ENCODE data around the gene SAAL1. TPM values are rescaled to one million over a fixed set of nuclear protein-coding genes. Genes with fewer than 3 reads are reported as not detected.

Gene SAAL1
- total RNA-seq, 1 experiment from 2014 or later = 31.7 TPM

Other genes with a start within 250 kb of the SAAL1 start
- 15.6 and 18.3 TPM in 2 replicates for gene SERGEF, start 93.0 kb downstream of the SAAL1 start, total RNA-seq (2014; rRNA removed; shearing (Covaris generic))
- gene TPH1, start 59.8 kb downstream of the SAAL1 start, total RNA-seq (2014; rRNA removed; shearing (Covaris generic)) = under 0.01 TPM in 1 of 2 replicates, not detected in the other
- not detected in 2 replicates for gene MRGPRX3, start 26.5 kb upstream of the SAAL1 start, total RNA-seq (2014; rRNA removed; shearing (Covaris generic))
- not detected in 2 replicates for gene MRGPRX4, start 66.8 kb upstream of the SAAL1 start, total RNA-seq (2014; rRNA removed; shearing (Covaris generic))
- not detected in 2 replicates for gene SAA4, start 130.7 kb upstream of the SAAL1 start, total RNA-seq (2014; rRNA removed; shearing (Covaris generic))
- 0.20 and 0.84 TPM in 2 replicates for gene SAA2, start 142.6 kb upstream of the SAAL1 start, total RNA-seq (2014; rRNA removed; shearing (Covaris generic))
- gene SAA1, start 160.2 kb upstream of the SAAL1 start, total RNA-seq (2014; rRNA removed; shearing (Covaris generic)) = not detected in 2 replicates
- 16.0 and 16.5 TPM in 2 replicates for gene HPS5, start 216.1 kb upstream of the SAAL1 start, total RNA-seq (2014; rRNA removed; shearing (Covaris generic))
- gene GTF2H1, start 216.5 kb upstream of the SAAL1 start, total RNA-seq (2014; rRNA removed; shearing (Covaris generic)) = 53.6 and 74.5 TPM in 2 replicates

Measured in RPMI7951 (cell line).